NOMO-1 treated with dmso at 0.1 percent for 144 hours (cell line): Measurements from ENCODE around the gene MAP2K5.
A peak's percentile ranks its signal among the peaks of the same experiment; 100 is the strongest.

Experiments used
- DNase-seq: peaks from one replicate; lab custom pipeline; 2025; ENCODE audit not compliant: unreplicated experiment; lab: John Stamatoyannopoulos, UW

Gene MAP2K5

GRCh38 chr15:67777773-67778172 lies 235.3 kb downstream of the MAP2K5 start:
- DNase-seq, result no peak

DNA sequence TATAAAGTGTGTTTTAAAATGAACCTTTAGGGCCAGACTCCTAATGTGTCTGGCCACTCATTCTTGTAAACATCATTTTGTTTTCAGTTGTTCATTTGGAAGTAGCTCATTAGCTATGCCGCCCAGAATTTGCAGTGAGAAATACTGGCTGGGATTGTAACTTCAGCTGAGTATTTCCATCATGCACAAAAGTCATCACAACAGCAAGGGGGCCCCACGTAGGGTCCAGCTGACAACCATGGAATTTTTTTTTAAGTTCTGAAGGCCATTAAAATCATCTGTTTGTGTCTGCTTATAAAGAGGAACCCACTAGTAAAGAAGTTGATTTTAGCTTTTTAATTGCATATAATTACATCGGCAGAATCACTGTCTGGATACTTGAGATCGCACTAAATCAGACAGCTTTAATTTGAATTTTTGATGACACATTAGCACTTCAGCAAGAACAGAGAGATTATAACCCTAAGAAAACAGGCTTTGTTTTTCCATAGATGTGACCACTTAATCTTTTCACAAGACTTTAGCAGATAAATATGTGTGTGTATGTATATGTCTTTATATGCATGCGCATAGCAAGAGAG lies 236.6 kb downstream of the MAP2K5 start:
- peak; percentile 1 for DNase-seq

DNA sequence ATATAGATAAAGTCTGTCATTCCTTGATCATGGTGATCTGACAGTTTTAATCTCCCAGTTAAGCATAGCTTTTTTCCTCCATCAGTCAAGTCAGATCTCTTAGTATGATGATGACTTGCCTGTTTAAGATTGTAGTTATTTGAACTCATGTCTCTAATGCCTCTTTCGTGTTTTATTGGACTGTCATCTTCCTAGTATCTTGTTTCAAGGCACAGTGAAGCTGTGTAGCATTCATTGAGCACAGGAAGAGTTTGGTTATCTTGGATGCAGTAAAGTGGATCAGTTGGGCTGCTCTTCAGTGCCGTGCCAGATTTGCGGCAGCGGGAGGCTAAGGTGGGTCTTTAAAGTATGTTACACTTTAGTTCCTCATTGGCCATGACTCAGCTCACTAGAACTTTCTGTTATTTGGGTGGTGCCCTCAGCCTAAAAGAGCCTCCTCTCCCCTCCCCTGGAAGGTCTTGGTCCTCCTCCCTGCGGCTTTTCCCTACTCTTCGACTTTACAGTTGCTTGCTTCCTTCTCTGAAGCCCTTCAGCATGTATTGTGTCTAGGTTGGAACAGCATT lies 237.1 kb downstream of the MAP2K5 start:
- peak; percentile 86 for DNase-seq

DNA sequence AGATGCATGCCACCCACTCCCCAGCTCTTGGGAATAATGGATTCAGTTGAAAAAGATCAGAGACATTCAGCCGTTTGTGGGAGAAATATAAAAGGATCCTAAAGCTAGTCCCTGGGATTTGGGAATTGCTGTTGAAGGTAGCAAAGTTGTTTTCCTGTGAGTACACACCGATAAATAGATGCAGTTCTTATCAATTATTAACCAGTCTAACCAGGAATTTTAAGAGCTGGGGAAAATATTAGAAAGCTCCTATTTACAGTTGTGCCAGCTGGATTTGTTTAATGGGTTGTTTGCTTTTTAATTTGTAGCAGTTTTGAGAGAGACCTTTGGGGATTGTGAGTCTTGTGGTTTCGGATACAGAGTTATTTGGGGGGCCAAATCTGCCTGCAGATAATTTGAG lies 238.6 kb downstream of the MAP2K5 start:
- DNase-seq, result no peak

GRCh38 chr15:67781907-67782690 lies 239.6 kb downstream of the MAP2K5 start:
- no peak for DNase-seq

DNA sequence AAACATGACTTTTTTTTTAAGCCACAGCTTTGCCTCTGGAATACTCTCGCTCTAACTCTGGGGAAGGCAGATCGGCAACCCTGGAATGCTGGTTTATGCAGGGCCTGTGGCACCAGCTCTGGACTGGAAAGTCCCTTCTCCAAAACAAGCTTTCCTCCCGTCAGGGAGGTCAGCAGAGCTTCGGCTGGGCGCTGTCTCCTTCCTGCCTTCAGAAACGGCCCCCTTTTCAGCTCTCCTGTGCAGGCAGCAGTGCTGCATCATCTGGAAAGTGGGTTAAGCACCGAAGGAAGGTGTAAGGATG lies 240.1 kb downstream of the MAP2K5 start:
- no peak for DNase-seq

- peak; percentile 87 for DNase-seq
Observed at GRCh38 chr15:67783303-67783702, 240.8 kb downstream of the MAP2K5 start.

DNA sequence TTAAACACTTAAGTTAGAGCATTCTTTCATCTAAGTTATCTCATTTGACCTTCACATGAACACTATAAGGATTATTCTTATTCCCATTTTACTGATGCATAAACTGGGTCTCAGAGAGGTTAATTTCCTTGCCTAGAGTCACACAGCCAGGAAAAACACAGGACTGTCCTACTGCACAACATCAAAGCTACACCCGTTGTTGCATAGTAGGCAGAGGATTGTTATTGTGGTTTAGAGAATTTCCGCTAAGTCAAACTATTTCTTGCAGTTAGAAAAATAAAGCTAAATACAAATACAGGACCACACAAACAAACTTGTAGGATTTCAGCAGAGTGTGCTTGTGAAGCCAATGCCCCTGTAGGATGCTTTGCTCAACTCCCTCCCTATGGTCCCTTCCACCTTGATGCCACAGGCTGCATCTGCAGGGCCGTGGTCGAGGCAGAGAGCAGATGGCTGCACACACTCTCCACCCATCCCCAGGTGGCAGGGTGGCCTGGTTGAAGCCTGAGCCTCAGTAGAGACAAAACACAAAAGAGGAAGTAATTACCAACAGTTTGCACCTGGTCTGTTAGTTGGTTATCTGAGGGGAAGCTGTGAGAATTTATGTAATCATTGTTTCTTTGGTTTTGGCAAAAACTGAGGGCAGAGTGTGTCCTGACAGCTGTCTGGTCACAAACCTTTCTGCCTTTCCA lies 241.7 kb downstream of the MAP2K5 start:
- peak; percentile 77 for DNase-seq

GRCh38 chr15:67784856-67785430 lies 242.4 kb downstream of the MAP2K5 start:
- no peak for DNase-seq

DNA sequence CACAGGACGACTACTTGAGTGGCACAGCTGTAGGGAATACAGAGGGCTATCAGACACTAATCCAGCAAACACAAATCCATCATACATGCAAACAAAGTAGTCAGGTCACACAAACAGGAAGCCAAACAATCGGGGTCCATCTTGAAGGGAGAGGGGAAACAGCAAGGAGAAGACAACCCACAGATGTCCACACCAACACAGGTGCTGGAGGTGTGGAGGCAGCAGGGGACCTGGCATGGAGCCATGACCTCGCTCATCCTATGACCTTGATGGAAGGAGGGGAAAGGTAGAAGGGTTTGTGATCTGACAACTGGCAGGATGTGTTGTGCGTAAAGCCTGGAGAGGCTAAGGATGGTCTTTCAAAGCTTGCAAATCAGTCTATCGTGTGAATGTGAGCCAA lies 242.9 kb downstream of the MAP2K5 start:
- DNase-seq, result no peak

DNA sequence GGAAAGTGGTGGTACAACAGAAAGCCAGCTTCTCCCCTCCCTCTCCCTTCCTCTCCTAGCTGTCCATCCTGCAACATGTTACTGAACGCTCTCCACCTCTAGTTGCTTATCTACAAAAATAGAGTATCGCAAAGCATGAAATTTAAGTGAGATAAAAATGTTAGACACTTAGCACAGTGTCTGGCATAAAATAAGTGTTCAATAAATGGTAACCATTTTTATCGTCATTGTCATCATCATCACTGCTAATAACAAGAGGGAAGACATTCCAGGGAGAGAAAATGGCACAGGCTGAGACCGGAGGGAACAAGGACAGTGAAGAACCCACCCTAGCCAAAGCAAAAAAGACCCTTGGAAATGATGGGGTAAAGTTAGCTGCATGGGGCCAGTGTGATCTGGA lies 244.1 kb downstream of the MAP2K5 start:
- DNase-seq, result no peak

DNA sequence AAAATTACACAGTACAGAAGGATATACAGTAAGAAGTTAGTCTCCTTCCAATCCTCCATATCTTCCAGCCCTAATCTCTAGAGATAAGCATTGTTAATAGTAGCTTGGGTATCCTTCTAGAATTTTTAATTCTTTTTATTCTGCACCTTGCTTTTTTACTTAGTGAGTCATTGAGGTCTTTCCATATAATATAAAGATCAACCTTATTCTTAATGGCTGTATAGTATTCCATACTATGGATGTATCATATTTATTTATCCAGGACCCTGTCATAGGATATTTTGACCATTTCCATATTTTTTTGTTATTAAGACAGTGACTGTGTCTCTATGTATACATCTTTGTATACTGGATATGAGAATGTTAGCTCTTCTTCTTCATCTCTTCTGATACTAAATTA lies 246.5 kb downstream of the MAP2K5 start:
- no peak for DNase-seq

DNA sequence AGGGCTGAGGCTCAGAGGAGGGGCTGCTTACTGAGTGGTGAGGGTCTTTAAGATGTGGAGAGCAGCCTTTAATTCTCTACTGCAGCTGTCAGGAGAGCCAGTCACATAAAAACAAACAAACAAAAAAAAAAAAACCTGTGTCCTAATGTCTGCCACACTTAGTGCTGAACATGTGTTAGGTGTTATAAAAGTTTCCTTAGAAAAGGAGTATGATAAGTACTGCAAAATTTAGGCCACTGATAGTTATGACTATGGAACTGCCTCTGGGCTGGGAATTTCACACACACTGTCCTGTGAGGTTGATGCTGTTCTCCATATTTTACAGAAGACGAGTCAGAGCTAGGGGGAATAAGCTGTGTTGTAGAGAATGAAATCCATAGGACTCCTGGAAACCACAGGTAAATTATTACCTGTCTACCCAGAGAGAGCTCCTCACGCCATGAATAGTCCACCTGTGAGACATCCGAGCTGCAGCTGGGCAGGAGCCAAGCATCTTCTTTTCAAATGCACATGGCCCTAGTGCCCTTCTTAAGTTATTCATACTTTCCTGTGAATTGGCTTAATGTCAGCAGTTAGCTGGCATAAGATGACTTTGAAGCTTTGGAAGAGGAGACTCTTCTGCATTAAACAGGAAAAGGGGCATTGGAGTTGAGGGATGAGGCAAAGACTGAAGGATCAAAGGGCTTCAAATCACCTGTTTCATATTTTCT lies 248.3 kb downstream of the MAP2K5 start:
- DNase-seq, result no peak

DNA sequence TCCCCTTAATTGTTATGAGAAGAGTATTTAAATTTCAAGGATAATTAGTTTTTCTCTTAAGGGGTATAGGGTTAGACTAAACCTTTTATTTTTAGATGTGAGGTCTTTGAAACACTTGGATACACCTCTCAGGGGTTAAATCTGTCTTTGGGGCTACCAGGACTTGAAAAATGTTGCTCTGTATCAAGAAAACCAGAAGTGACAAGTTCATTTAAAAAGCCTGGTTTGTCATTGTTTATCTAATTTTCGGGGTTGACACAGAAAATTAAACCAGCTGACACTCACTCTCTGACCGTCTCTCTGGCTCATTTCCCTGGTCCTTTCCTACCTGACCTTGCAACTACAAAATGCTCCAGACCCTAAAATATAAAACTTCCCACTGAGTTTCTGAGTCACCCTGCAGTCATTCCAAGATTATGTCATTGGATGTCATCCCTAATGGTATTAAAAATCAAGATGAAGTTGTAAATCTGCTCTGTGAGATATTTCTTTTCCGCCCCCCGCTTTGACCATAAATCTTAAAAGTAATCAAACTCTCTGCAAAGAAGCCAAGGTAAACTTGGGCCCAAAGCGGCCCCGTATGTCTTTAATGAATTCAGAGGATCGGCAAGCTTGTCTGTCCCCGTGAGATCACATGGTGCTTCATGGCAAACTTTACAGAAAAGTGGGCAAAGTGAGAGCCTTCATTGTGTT lies 249.9 kb downstream of the MAP2K5 start:
- DNase-seq, result no peak

- DNase-seq, result no peak
Observed at GRCh38 chr15:67794832-67795574, 252.5 kb downstream of the MAP2K5 start.

GRCh38 chr15:67796196-67797127 lies 254.0 kb downstream of the MAP2K5 start:
- DNase-seq, result no peak

DNA sequence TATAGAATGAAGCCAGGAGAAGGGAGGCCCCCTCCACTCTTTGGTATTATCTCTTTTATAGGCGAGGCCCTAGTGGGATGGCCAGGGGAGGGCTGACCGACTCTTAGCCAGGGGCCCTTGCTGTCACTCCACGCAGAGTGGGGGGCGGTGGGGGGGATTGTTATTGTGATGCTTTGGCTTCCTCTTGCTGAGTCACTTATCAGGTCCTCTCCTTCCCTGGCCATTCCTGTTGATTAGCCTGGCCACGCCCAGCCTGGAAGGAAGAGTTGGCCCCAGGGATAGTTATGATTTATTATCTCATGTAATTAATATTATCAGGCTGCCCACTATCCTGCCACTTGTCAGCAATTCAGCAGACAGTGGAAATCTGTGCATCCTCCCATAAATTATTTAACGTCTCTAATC lies 257.3 kb downstream of the MAP2K5 start:
- DNase-seq, result no peak

DNA sequence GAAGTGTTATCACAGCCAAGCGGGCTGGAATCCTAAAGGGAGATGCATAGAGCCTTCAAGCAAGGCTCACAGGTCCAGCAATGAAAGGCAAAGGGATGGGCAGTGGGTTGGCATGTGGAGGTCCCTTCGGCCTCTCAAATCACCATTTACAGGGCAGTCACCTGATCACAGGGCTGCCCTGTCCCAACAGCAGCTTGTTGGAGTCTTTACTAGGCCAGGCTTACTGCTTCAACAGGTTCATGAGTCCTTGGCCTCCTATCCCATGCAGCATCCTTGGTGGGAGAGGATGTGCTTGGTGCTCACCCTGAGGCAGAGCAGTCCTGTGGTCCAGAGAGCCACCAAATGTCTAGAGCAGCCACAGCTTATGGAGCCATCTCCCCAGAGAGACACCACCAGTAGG lies 258.6 kb downstream of the MAP2K5 start:
- no peak for DNase-seq
